ENCODE data around the gene PSMC1. TPM values are rescaled to one million over a fixed set of nuclear protein-coding genes. Genes with fewer than 3 reads are reported as not detected.

The PSMC1 gene
- total RNA-seq, 1 experiment from 2014 or later: 318 TPM

DNA sequence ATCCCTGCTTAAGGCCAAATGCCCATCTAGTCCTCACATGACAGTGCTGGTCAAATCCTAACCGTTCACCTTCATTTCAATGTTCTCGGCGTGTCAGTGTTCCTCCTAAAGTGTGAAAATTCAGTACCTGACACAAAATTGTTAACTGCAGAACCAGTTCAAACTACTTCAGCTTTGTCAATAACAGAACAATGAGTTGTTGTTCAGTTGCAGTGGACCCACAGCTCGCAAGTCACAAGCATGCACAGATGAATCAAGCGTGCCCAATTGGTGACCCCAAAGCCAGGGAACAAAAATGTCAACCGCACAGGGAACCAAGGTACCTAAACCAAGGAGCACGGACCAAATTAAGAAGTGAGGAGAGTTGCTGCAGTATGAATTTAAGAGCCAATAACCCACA lies 52.2 kb downstream of the PSMC1 start:
- TF ChIP-seq, protein P1, sequence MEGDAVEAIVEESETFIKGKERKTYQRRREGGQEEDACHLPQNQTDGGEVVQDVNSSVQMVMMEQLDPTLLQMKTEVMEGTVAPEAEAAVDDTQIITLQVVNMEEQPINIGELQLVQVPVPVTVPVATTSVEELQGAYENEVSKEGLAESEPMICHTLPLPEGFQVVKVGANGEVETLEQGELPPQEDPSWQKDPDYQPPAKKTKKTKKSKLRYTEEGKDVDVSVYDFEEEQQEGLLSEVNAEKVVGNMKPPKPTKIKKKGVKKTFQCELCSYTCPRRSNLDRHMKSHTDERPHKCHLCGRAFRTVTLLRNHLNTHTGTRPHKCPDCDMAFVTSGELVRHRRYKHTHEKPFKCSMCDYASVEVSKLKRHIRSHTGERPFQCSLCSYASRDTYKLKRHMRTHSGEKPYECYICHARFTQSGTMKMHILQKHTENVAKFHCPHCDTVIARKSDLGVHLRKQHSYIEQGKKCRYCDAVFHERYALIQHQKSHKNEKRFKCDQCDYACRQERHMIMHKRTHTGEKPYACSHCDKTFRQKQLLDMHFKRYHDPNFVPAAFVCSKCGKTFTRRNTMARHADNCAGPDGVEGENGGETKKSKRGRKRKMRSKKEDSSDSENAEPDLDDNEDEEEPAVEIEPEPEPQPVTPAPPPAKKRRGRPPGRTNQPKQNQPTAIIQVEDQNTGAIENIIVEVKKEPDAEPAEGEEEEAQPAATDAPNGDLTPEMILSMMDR (conservative IDR thresholded peaks at IDR 0.05; ENCODE audit: low read depth, low read length): no peak
- no peak for TF ChIP-seq EZH2 (IDR thresholded peaks at IDR 0.05; ENCODE audit: borderline replicate concordance, low read depth, low read length, poor library complexity, severe bottlenecking)
- Histone ChIP-seq H3K4me1 (ENCODE audit: insufficient read depth, low read length, poor library complexity, severe bottlenecking) (no peaks in the 10 kb centered on the region), H3K27me3 (replicated peaks; ENCODE audit: insufficient read depth, low read depth, low read length, poor library complexity) (no peaks in the 10 kb centered on the region), H3K27ac (ENCODE audit: low read depth, low read length, poor library complexity, severe bottlenecking) (no peak overlapping the region), H3K9me3 (ENCODE audit: low read depth, low read length, poor library complexity, severe bottlenecking) (no peaks in the 10 kb centered on the region), H3K4me3 (ENCODE audit: low read depth, low read length, poor library complexity, severe bottlenecking) (no peak overlapping the region), H3K36me3 (ENCODE audit: insufficient read depth, low read length, poor library complexity, severe bottlenecking) (peaks cover 22% of the 10 kb centered on the region)
- intact Hi-C loops (cut with micrococcal nuclease; ENCODE audit: unreplicated experiment): no loop called here
- POLR2A ChIA-PET (ENCODE audit: low non-redundant PET): no interaction called here
- no peak for DNase-seq (ENCODE audit: low spot score)
- no TSS peak for BruUV-seq (replicated peaks)
- CTCF ChIA-PET: no interaction called here

DNA sequence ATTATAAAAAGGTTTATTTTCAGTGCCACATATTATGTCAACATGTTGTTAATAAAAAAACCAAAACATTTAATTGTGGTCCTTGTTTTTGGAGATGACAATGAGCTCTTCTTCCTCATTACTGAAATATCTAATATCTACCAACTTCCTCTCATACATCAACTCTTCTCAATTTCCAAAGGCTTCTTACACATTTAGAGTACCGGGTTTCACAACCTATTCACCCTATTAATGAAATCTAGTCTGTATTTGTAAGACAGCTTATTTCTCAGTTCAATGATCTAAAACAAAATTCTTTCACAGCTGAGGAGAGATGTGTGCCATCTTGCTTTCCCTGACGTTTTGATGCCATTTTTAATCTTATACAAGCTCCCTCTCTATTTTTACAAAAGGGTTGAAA lies 60.9 kb downstream of the PSMC1 start:
- no TSS peak for BruUV-seq (replicated peaks)

DNA sequence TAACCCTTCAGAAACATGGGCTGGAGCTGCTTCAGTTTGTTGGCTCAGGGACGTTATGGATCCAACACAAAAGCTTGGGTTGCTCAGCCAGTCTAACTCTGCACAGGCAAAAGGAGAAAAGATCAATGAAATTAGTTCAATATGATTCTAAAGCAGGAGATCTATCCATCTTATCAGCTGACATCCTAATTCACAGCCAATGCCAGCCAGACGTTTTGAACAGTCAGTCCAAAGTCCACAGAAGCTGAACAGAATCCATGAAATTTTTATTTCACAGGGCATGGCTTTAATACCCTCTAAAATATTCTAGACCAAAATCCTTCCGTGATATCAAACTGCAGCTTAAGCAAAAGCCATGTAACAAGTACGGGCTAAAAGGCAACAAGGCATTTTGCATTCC lies 61.7 kb downstream of the PSMC1 start:
- no peak overlapping the region for H3K27ac ChIP-seq (ENCODE audit: low read depth, low read length, poor library complexity, severe bottlenecking)
- peaks cover 7% of the 10 kb centered on the region for H3K4me1 ChIP-seq (ENCODE audit: insufficient read depth, low read length, poor library complexity, severe bottlenecking)
- ChIA-PET CTCF (no interaction called here), POLR2A (ENCODE audit: low non-redundant PET) (no interaction called here)
- H3K9me3 ChIP-seq (ENCODE audit: low read depth, low read length, poor library complexity, severe bottlenecking): no peaks in the 10 kb centered on the region
- H3K27me3 ChIP-seq (replicated peaks; ENCODE audit: insufficient read depth, low read depth, low read length, poor library complexity): no peaks in the 10 kb centered on the region
- H3K36me3 ChIP-seq (ENCODE audit: insufficient read depth, low read length, poor library complexity, severe bottlenecking): peaks cover 19% of the 10 kb centered on the region
- intact Hi-C loops (cut with micrococcal nuclease; ENCODE audit: unreplicated experiment): no loop called here
- H3K4me3 ChIP-seq (ENCODE audit: low read depth, low read length, poor library complexity, severe bottlenecking): no peak overlapping the region
- TF ChIP-seq, protein P1 (conservative IDR thresholded peaks at IDR 0.05; ENCODE audit: low read depth, low read length): no peak
- TF ChIP-seq EZH2 (IDR thresholded peaks at IDR 0.05; ENCODE audit: borderline replicate concordance, low read depth, low read length, poor library complexity, severe bottlenecking): no peak
- no peak for DNase-seq (ENCODE audit: low spot score)
- BruUV-seq (replicated peaks): no TSS peak

More for the DNA sequence above, 60.9 kb downstream of the PSMC1 start:
- intact Hi-C loops (cut with micrococcal nuclease; ENCODE audit: unreplicated experiment): no loop called here
- no peak for DNase-seq (ENCODE audit: low spot score)
- Histone ChIP-seq H3K4me3 (ENCODE audit: low read depth, low read length, poor library complexity, severe bottlenecking) (no peak overlapping the region), H3K9me3 (ENCODE audit: low read depth, low read length, poor library complexity, severe bottlenecking) (no peaks in the 10 kb centered on the region), H3K27ac (ENCODE audit: low read depth, low read length, poor library complexity, severe bottlenecking) (no peak overlapping the region), H3K4me1 (ENCODE audit: insufficient read depth, low read length, poor library complexity, severe bottlenecking) (peaks cover 4% of the 10 kb centered on the region), H3K36me3 (ENCODE audit: insufficient read depth, low read length, poor library complexity, severe bottlenecking) (peaks cover 24% of the 10 kb centered on the region), H3K27me3 (replicated peaks; ENCODE audit: insufficient read depth, low read depth, low read length, poor library complexity) (no peaks in the 10 kb centered on the region)
- POLR2A ChIA-PET (ENCODE audit: low non-redundant PET): no interaction called here
- CTCF ChIA-PET: interaction anchor here (0.6 kb wide), 1 partner anchor 411 kb away, joined by 9 read pairs; no protein-coding TSS in a partner anchor
- TF ChIP-seq, protein P1 (conservative IDR thresholded peaks at IDR 0.05; ENCODE audit: low read depth, low read length): no peak
- no peak for TF ChIP-seq EZH2 (IDR thresholded peaks at IDR 0.05; ENCODE audit: borderline replicate concordance, low read depth, low read length, poor library complexity, severe bottlenecking)

Data from A673 (cell line).